ENCODE results near the gene ENO2.
"Not testable (repeated sequence)": the region's sequence is repeated elsewhere in the genome, so short reads cannot be mapped to it uniquely, and the experiment has no call there.

Gene ENO2

DNA sequence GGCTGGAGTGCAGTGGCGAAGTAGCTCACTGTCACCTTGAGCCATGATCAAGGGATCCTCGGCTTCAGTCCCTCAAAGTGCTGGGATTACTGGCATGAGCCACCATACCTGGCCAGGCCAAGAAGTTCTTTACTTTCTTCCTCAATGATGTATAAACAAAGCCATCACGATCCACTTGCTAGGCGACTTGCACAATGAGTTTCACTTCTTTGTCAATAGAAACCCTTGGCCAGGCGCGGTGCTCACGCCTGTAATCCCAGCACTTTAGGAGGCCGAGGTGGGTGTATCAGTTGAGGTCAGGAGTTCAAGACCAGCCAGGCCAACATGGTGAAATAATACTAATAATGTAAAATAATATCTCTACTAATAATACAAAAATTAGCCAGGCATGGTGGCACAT, 26.9 kb upstream of the ENO2 start:
- 88 to 91% methylated on average over 8 of the region's 8 CpGs for WGBS, 2 experiments
- Histone ChIP-seq H3K9me3 (ENCODE audit: control insufficient read depth, low read length) (no peaks in the 10 kb centered on the region), H3K4me1 (ENCODE audit: control insufficient read depth, insufficient read depth, low read length) (peaks cover 6% of the 10 kb centered on the region), H3K4me3 (ENCODE audit: insufficient read depth, low read depth, low read length) (no peak overlapping the region), H3K36me3 (ENCODE audit: control insufficient read depth, insufficient read depth, low read length) (no peaks in the 10 kb centered on the region), H3K27ac (ENCODE audit: insufficient read depth, low read depth, low read length, poor library complexity, severe bottlenecking) (no peak overlapping the region), H3K27me3 (ENCODE audit: control insufficient read depth, insufficient read depth, low read length, poor library complexity, severe bottlenecking) (no peaks in the 10 kb centered on the region)

DNA sequence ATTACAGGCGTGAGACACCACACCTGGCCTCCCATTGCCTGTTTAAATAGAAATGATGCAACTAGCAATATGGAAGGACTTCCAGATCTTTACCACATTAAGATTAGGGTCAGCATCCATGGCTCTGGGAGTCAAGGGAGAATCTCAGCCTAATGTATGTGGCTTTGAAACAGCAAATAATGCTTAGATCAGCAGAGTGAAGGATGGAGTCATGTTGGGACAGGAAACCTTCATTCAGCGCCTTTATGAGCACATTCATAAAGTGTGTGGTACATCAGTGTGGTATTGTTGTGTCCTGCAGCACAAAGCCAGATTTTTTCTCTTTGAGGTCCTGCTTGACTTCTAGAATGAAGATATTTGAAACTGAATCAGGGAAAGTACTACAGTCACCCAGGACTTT, 26.0 kb upstream of the ENO2 start:
- H3K27ac ChIP-seq (ENCODE audit: insufficient read depth, low read depth, low read length, poor library complexity, severe bottlenecking) = no peak overlapping the region

DNA sequence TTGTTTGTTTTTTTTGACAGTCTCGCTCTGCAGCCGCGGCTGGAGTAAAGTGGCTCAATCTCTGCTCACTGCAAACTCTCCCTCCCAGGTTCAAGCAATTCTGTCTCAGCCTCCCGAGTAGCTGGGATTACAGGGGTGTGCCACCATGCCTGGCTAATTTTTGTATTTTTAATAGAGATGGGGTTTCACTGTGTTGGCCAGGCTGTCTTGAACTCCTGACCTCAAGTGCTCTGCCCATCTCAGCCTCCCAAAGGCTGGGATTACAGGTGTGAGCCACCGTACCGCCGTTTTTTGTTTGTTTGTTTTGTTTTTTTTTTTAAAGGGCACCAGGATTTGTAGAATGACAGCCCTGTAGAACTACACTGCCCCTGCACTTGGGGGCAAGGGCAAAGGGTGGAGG, 25.6 kb upstream of the ENO2 start:
- H3K27me3 ChIP-seq (ENCODE audit: control insufficient read depth, insufficient read depth, low read length, poor library complexity, severe bottlenecking); H3K36me3 ChIP-seq (ENCODE audit: control insufficient read depth, insufficient read depth, low read length); H3K4me1 ChIP-seq (ENCODE audit: control insufficient read depth, insufficient read depth, low read length); H3K9me3 ChIP-seq (ENCODE audit: control insufficient read depth, low read length); H3K27ac ChIP-seq (ENCODE audit: insufficient read depth, low read depth, low read length, poor library complexity, severe bottlenecking); H3K4me3 ChIP-seq (ENCODE audit: insufficient read depth, low read depth, low read length): not testable (repeated sequence)
- 86 to 90% methylated on average over 7 of the region's 7 CpGs for WGBS, 2 experiments

More for the DNA sequence above, 26.0 kb upstream of the ENO2 start:
- Histone ChIP-seq H3K27me3 (ENCODE audit: control insufficient read depth, insufficient read depth, low read length, poor library complexity, severe bottlenecking) (no peaks in the 10 kb centered on the region), H3K4me1 (ENCODE audit: control insufficient read depth, insufficient read depth, low read length) (peaks cover 6% of the 10 kb centered on the region), H3K4me3 (ENCODE audit: insufficient read depth, low read depth, low read length) (no peak overlapping the region), H3K9me3 (ENCODE audit: control insufficient read depth, low read length) (no peaks in the 10 kb centered on the region), H3K36me3 (ENCODE audit: control insufficient read depth, insufficient read depth, low read length) (no peaks in the 10 kb centered on the region)
- WGBS, 2 experiments = 86 to 92% methylated on average over 2 of the region's 2 CpGs

DNA sequence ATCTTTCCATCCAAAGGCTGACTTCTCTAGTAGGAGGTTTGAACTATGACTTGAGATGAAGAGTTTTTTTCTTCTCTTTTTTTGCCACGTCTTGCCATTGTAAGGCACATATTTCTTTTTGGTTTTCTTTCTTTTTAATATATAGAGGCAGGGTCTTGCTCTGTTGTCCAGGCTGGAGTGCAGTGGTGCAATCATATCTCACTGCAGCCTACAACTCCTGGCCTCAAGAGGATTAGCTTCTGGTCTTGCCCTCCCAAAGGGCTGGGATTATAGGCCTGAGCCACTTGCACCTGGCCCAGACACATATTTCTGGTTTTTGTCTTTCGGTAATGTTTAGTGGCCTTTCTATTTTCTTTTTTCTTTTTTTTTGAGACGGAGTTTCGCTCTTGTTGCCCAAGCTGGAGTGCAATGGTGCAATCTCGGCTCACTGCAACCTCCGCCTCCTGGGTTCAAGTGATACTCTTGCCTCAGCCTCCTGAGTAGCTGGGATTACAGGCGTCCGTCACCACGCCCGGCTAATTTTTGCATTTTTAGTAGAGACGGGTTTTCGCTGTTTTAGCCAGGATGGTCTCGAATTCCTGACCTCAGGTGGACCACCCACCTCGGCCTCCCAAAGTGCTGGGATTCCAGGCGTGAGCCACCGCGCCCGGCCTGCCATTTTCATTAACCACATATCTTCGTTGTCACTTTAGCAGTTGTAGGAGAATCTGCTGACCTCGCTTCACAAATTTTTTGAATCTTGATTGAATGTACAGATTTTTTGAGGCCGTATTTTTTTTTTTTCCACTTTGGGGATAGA, 24.4 kb upstream of the ENO2 start:
- H3K27ac ChIP-seq (ENCODE audit: insufficient read depth, low read depth, low read length, poor library complexity, severe bottlenecking) = peak overlapping the region; percentile 79
- WGBS, 2 experiments = 90 to 94% methylated on average over 20 of the region's 21 CpGs
- not testable (repeated sequence) for H3K36me3 ChIP-seq (ENCODE audit: control insufficient read depth, insufficient read depth, low read length); H3K27me3 ChIP-seq (ENCODE audit: control insufficient read depth, insufficient read depth, low read length, poor library complexity, severe bottlenecking); H3K9me3 ChIP-seq (ENCODE audit: control insufficient read depth, low read length); H3K4me3 ChIP-seq (ENCODE audit: insufficient read depth, low read depth, low read length); H3K4me1 ChIP-seq (ENCODE audit: control insufficient read depth, insufficient read depth, low read length)

- no peaks in the 10 kb centered on the region for H3K9me3 ChIP-seq (ENCODE audit: control insufficient read depth, low read length)
- WGBS, 2 experiments = 7 to 8% methylated on average over 68 of the region's 68 CpGs
- no peaks in the 10 kb centered on the region for H3K4me1 ChIP-seq (ENCODE audit: control insufficient read depth, insufficient read depth, low read length)
Observed at GRCh38 chr12:6890789-6891645, 23.4 kb upstream of the ENO2 start.

GRCh38 chr12:6891646-6892001, 22.8 kb upstream of the ENO2 start:
- Histone ChIP-seq H3K4me3 (ENCODE audit: insufficient read depth, low read depth, low read length) (peak overlapping the region; percentile 43), H3K27me3 (ENCODE audit: control insufficient read depth, insufficient read depth, low read length, poor library complexity, severe bottlenecking) (no peaks in the 10 kb centered on the region), H3K4me1 (ENCODE audit: control insufficient read depth, insufficient read depth, low read length) (no peaks in the 10 kb centered on the region), H3K27ac (ENCODE audit: insufficient read depth, low read depth, low read length, poor library complexity, severe bottlenecking) (no peak overlapping the region), H3K9me3 (ENCODE audit: control insufficient read depth, low read length) (no peaks in the 10 kb centered on the region), H3K36me3 (ENCODE audit: control insufficient read depth, insufficient read depth, low read length) (no peaks in the 10 kb centered on the region)
- WGBS, 2 experiments = 92 to 93% methylated on average over 5 of the region's 5 CpGs

More at GRCh38 chr12:6890789-6891645, 23.4 kb upstream of the ENO2 start:
- H3K27ac ChIP-seq (ENCODE audit: insufficient read depth, low read depth, low read length, poor library complexity, severe bottlenecking) = peak overlapping the region; percentile 79
- H3K4me3 ChIP-seq (ENCODE audit: insufficient read depth, low read depth, low read length) = peak overlapping the region; percentile 43
- H3K27me3 ChIP-seq (ENCODE audit: control insufficient read depth, insufficient read depth, low read length, poor library complexity, severe bottlenecking) = no peaks in the 10 kb centered on the region
- H3K36me3 ChIP-seq (ENCODE audit: control insufficient read depth, insufficient read depth, low read length) = no peaks in the 10 kb centered on the region

DNA sequence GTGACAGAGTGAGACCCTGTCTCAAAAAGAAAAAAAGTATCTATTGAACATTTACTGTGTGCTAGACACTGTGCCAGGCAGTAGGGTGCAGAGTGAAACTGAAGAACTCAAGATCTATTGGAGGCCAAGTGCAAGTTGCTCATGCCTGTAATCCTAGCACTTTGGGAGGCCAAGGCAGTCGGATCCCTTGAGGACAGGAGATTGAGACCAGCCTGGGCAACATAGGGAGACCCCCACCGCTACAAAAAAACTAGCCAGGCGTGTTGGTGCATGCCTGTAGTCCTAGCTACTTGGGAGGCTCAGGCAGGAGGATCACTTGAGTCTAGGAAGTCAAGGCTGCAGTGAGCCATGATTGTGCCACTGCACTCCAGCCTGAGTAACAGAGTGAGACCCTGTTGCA, 21.7 kb upstream of the ENO2 start:
- not testable (repeated sequence) for H3K9me3 ChIP-seq (ENCODE audit: control insufficient read depth, low read length); H3K27ac ChIP-seq (ENCODE audit: insufficient read depth, low read depth, low read length, poor library complexity, severe bottlenecking); H3K4me1 ChIP-seq (ENCODE audit: control insufficient read depth, insufficient read depth, low read length); H3K36me3 ChIP-seq (ENCODE audit: control insufficient read depth, insufficient read depth, low read length); H3K27me3 ChIP-seq (ENCODE audit: control insufficient read depth, insufficient read depth, low read length, poor library complexity, severe bottlenecking); H3K4me3 ChIP-seq (ENCODE audit: insufficient read depth, low read depth, low read length)
- WGBS, 2 experiments = 93 to 96% methylated on average over 3 of the region's 3 CpGs

DNA sequence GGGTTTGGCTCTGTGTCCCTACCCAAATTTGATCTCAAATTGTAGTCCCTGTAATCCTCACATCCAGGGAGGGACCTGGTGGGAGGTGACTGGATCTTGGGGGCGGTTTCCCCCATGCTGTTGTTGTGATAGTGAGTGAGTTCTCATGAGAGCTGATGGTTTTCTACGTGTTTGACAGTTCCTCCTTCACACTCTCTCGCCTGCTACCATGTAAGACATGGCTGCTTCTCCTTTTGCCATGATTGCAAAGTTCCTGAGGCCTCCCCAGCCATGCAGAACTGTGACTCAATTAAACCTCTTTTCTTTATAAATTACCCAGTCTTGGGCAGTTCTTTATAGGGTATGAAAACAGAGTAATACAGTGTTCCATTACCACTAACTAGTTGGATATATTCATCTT, 20.1 kb upstream of the ENO2 start:
- H3K27me3 ChIP-seq (ENCODE audit: control insufficient read depth, insufficient read depth, low read length, poor library complexity, severe bottlenecking) = no peaks in the 10 kb centered on the region
- no peaks in the 10 kb centered on the region for H3K4me1 ChIP-seq (ENCODE audit: control insufficient read depth, insufficient read depth, low read length)
- H3K36me3 ChIP-seq (ENCODE audit: control insufficient read depth, insufficient read depth, low read length) = no peaks in the 10 kb centered on the region
- WGBS, 2 experiments = 82 to 85% methylated on average over 3 of the region's 3 CpGs
- no peak overlapping the region for H3K4me3 ChIP-seq (ENCODE audit: insufficient read depth, low read depth, low read length)
- no peaks in the 10 kb centered on the region for H3K9me3 ChIP-seq (ENCODE audit: control insufficient read depth, low read length)
- no peak overlapping the region for H3K27ac ChIP-seq (ENCODE audit: insufficient read depth, low read depth, low read length, poor library complexity, severe bottlenecking)

DNA sequence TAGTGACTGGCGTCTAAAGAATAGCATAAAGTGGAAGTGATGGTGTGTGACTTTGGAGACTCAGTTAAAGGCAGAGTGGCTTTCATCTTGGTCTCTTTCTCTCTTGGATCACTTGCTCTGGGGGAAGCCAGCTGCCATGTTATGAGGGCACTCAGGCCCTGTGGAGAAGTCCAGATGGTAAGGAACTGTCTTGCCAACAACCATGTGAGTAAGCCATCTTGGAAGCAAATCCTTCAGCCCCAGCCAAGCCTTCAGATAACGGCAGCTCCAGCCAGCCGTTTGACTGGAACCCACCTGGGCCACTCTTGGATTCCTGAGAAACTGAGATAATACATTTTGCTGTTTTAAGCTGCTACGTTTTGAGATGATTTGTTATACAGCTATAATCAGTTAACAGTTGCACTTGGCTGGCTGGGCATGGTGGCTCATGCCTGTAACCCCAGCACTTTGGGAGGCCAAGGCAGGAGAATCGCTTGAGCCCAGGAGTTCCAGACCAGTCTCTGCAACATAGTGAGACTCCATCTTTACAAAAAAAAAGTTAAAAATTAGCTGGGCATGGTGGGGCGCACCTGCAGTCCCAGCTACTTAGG, 17.4 kb upstream of the ENO2 start:
- no peak overlapping the region for H3K27ac ChIP-seq (ENCODE audit: insufficient read depth, low read depth, low read length, poor library complexity, severe bottlenecking)
- whole genome bisulfite sequencing, 2 experiments = 82 to 88% methylated on average over 6 of the region's 6 CpGs

DNA sequence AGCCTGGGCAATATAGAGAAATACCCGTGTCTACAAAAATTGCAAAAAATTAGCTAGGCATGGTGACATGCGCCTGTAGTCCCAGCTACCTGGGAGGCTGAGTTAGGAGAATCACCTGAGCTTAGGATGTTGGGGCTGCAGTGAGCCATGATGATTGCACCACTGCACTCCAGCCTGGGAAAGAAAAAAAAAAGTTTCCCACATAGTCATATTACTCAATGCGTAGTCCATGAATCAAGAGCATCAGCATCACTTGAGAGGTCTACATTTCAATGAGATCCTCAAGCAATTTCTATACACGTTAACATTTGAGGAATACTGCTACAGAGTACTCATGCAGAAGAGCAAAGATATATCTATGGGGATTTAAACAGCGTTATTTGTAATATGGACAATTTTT, 15.0 kb upstream of the ENO2 start:
- no peak overlapping the region for H3K4me3 ChIP-seq (ENCODE audit: insufficient read depth, low read depth, low read length)
- no peaks in the 10 kb centered on the region for H3K27me3 ChIP-seq (ENCODE audit: control insufficient read depth, insufficient read depth, low read length, poor library complexity, severe bottlenecking)
- 89 to 93% methylated on average over 5 of the region's 5 CpGs for WGBS, 2 experiments
- H3K36me3 ChIP-seq (ENCODE audit: control insufficient read depth, insufficient read depth, low read length) = no peaks in the 10 kb centered on the region
- no peak overlapping the region for H3K27ac ChIP-seq (ENCODE audit: insufficient read depth, low read depth, low read length, poor library complexity, severe bottlenecking)
- H3K4me1 ChIP-seq (ENCODE audit: control insufficient read depth, insufficient read depth, low read length) = peaks cover 4% of the 10 kb centered on the region
- no peaks in the 10 kb centered on the region for H3K9me3 ChIP-seq (ENCODE audit: control insufficient read depth, low read length)

More for the DNA sequence above, 17.4 kb upstream of the ENO2 start:
- H3K4me3 ChIP-seq (ENCODE audit: insufficient read depth, low read depth, low read length) = no peak overlapping the region
- no peaks in the 10 kb centered on the region for H3K9me3 ChIP-seq (ENCODE audit: control insufficient read depth, low read length)
- H3K27me3 ChIP-seq (ENCODE audit: control insufficient read depth, insufficient read depth, low read length, poor library complexity, severe bottlenecking) = no peaks in the 10 kb centered on the region
- no peaks in the 10 kb centered on the region for H3K4me1 ChIP-seq (ENCODE audit: control insufficient read depth, insufficient read depth, low read length)
- no peaks in the 10 kb centered on the region for H3K36me3 ChIP-seq (ENCODE audit: control insufficient read depth, insufficient read depth, low read length)
